Peyer's patch (tissue), 4 donors: ENCODE measurements around the gene BIRC6.

Experiments used
- POLR2A ChIP-seq, 2 donors: fragments of 450-650 bp; IDR thresholded peaks; one replicate each; pipeline ENCODE4 v1.5.1; 2017; ENCODE audit warnings: antibody characterized with exemption in 2 of 2, mild to moderate bottlenecking in 2 of 2, moderate library complexity in 2 of 2
- TF ChIP-seq, protein P1 (sequence below), 6 experiments: fragments of 450-650 bp in 4 of 6; fragments of 200-600 bp in 2 of 6; sonication (generic) in 1 of 6; IDR thresholded peaks; one replicate each; pipeline ENCODE4 v1.5.1; 2017 to 2019; ENCODE audit warnings: antibody characterized with exemption in 6 of 6, mild to moderate bottlenecking in 3 of 6, moderate library complexity in 1 of 6

DNA sequence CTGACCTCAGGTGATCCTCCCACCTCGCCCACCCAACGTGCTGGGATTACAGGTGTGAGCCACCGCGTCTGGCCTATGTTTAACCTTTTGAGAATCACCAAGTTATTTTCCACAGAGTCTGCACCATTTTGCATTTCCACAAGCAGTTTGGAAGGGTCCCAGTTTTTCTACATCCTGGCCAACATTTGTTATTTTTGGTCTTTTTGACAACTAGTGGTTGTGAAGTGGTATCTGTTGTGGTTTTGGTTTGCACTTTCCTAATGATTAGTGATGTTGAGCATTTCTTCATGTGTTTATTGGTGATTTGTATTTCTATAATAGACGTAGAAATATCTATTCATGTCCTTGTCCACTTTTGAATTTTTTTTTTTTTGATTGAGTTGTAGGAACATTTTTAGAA lies 67.9 kb downstream of the BIRC6 start:
- TF ChIP-seq, protein P1, sequence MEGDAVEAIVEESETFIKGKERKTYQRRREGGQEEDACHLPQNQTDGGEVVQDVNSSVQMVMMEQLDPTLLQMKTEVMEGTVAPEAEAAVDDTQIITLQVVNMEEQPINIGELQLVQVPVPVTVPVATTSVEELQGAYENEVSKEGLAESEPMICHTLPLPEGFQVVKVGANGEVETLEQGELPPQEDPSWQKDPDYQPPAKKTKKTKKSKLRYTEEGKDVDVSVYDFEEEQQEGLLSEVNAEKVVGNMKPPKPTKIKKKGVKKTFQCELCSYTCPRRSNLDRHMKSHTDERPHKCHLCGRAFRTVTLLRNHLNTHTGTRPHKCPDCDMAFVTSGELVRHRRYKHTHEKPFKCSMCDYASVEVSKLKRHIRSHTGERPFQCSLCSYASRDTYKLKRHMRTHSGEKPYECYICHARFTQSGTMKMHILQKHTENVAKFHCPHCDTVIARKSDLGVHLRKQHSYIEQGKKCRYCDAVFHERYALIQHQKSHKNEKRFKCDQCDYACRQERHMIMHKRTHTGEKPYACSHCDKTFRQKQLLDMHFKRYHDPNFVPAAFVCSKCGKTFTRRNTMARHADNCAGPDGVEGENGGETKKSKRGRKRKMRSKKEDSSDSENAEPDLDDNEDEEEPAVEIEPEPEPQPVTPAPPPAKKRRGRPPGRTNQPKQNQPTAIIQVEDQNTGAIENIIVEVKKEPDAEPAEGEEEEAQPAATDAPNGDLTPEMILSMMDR (IDR thresholded peaks at IDR 0.05), result no peak
- TF ChIP-seq POLR2A (IDR thresholded peaks at IDR 0.05), result no peak
